ENCODE data around the gene CDK11B. TPM values are rescaled to one million over a fixed set of nuclear protein-coding genes. Genes with fewer than 3 reads are reported as not detected.

The CDK11B gene
- total RNA-seq, 1 experiment from 2014 or later: 30.1 TPM

GRCh38 chr1:1669468-1670440 is 10.9 kb upstream of the CDK11B start:
- H3K18ac ChIP-seq (ENCODE audit: insufficient read length, low read depth, low read length): no peak overlapping the region
- H3K27me3 ChIP-seq (ENCODE audit: insufficient read depth, low read length): no peaks in the 10 kb centered on the region
- H2AK5ac ChIP-seq (ENCODE audit: insufficient read length, low read length): no peak overlapping the region
- no peak overlapping the region for H3T11ph ChIP-seq (ENCODE audit: low read length)
- H4K91ac ChIP-seq (ENCODE audit: insufficient read length, low read depth, low read length): no peak overlapping the region
- Mint-ChIP-seq H3K36me3 (ENCODE audit: insufficient read depth in 1 of 3, low read depth in 3 of 3) (peaks cover 10 to 51% (median 48%) of the 10 kb centered on the region in 3 experiments; a peak in 6 of 7 replicates), H3K9me3 (no peaks in the 10 kb centered on the region), H3K4me1 (no peaks in the 10 kb centered on the region), H3K4me3 (no peak overlapping the region), H3K27ac (no peak overlapping the region; a peak in 1 of 7 replicates), H3K27me3 (ENCODE audit: low read depth) (no peaks in the 10 kb centered on the region)
- H4K5ac ChIP-seq (ENCODE audit: insufficient read length, low read depth, low read length): no peak overlapping the region
- no peak overlapping the region for H3K4ac ChIP-seq (ENCODE audit: low read depth, low read length)
- H3K56ac ChIP-seq (ENCODE audit: insufficient read length, low read depth, low read length): no peak overlapping the region
- H2BK20ac ChIP-seq (ENCODE audit: low read depth, low read length, poor library complexity, severe bottlenecking): no peak overlapping the region
- H4K20me1 ChIP-seq (ENCODE audit: control insufficient read depth, insufficient read depth, insufficient read length): no peaks in the 10 kb centered on the region
- no peak overlapping the region for H3K23ac ChIP-seq (ENCODE audit: insufficient read length, low read depth, low read length)
- H3K79me1 ChIP-seq (ENCODE audit: insufficient read depth, low read depth, low read length, poor library complexity, severe bottlenecking): no peaks in the 10 kb centered on the region
- H2BK120ac ChIP-seq (ENCODE audit: low read depth, low read length, poor library complexity, severe bottlenecking): no peak overlapping the region
- H3K4me2 ChIP-seq (ENCODE audit: insufficient read depth, insufficient read length, low read length): no peak overlapping the region
- no peak overlapping the region for H3K14ac ChIP-seq (ENCODE audit: insufficient read depth, low read length)
- no peaks in the 10 kb centered on the region for H3K23me2 ChIP-seq (ENCODE audit: insufficient read length, low read depth, low read length, poor library complexity, severe bottlenecking)
- H2AFZ ChIP-seq (ENCODE audit: low read length): no peak overlapping the region
- no peak overlapping the region for H2BK12ac ChIP-seq (ENCODE audit: insufficient read length, low read depth, low read length)
- no peak overlapping the region for H2BK5ac ChIP-seq (ENCODE audit: insufficient read length, low read length)
- no peak for DNase-seq
- no peaks in the 10 kb centered on the region for H3K79me2 ChIP-seq (ENCODE audit: insufficient read depth, low read length)
- TF ChIP-seq, protein P1, sequence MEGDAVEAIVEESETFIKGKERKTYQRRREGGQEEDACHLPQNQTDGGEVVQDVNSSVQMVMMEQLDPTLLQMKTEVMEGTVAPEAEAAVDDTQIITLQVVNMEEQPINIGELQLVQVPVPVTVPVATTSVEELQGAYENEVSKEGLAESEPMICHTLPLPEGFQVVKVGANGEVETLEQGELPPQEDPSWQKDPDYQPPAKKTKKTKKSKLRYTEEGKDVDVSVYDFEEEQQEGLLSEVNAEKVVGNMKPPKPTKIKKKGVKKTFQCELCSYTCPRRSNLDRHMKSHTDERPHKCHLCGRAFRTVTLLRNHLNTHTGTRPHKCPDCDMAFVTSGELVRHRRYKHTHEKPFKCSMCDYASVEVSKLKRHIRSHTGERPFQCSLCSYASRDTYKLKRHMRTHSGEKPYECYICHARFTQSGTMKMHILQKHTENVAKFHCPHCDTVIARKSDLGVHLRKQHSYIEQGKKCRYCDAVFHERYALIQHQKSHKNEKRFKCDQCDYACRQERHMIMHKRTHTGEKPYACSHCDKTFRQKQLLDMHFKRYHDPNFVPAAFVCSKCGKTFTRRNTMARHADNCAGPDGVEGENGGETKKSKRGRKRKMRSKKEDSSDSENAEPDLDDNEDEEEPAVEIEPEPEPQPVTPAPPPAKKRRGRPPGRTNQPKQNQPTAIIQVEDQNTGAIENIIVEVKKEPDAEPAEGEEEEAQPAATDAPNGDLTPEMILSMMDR (conservative IDR thresholded peaks at IDR 0.05): no peak
- no peaks in the 10 kb centered on the region for H3K4me1 ChIP-seq (ENCODE audit: insufficient read depth, low read length)
- no peak overlapping the region for H2BK15ac ChIP-seq (ENCODE audit: low read depth, low read length)
- no peak overlapping the region for H3K9ac ChIP-seq (ENCODE audit: extremely low read depth, insufficient read length, low read length)
- no CpG with 5 or more reads among the region's 43 CpGs for WGBS (ENCODE audit: extremely low coverage, insufficient read length, low lambda C conversion rate)
- no peak overlapping the region for H3K27ac ChIP-seq (ENCODE audit: insufficient read length, low read depth, low read length)
- no peak overlapping the region for H4K8ac ChIP-seq (replicated peaks; ENCODE audit: insufficient read length, low read depth, low read length)
- no peaks in the 10 kb centered on the region for H3K9me3 ChIP-seq (ENCODE audit: control insufficient read depth, low read depth, low read length)

Data from H9 (cell line).